Endodermal cell (in vitro differentiated cells): ENCODE data around the gene GPC6. TPM values are rescaled to one million over a fixed set of nuclear protein-coding genes. Genes with fewer than 3 reads are reported as not detected.
A peak's percentile ranks its signal among the peaks of the same experiment; 100 is the strongest.

ENCODE experiments used
- DNase-seq: peaks from one replicate; pipeline ENCODE4 v3.0.0-alpha.2; 2017
- H3K27ac ChIP-seq: 2 replicates; pipeline ENCODE4 v1.5.1; 2013; ENCODE audit warnings: mild to moderate bottlenecking, low read depth, low read length, moderate library complexity
- H3K27me3 ChIP-seq: 2 replicates; pipeline ENCODE4 v1.6.1; 2013; ENCODE audit warnings: mild to moderate bottlenecking, low read length, moderate library complexity; ENCODE audit not compliant: insufficient read depth, control insufficient read depth, poor library complexity, severe bottlenecking
- H3K36me3 ChIP-seq: 2 replicates; pipeline ENCODE4 v1.7.0; 2013; ENCODE audit warnings: mild to moderate bottlenecking, low read length, moderate library complexity; ENCODE audit not compliant: control insufficient read depth, insufficient read depth
- H3K4me1 ChIP-seq: one replicate; pipeline ENCODE4 v1.7.0; 2013; ENCODE audit warnings: low read length; ENCODE audit not compliant: control insufficient read depth, insufficient read depth
- H3K4me3 ChIP-seq: 2 replicates; pipeline ENCODE4 v1.5.1; 2013; ENCODE audit warnings: mild to moderate bottlenecking, low read length, moderate library complexity
- H3K9ac ChIP-seq: 2 replicates; pipeline ENCODE4 v1.6.1; 2013; ENCODE audit warnings: mild to moderate bottlenecking, low read length, moderate library complexity; ENCODE audit not compliant: poor library complexity, severe bottlenecking; ENCODE audit errors: extremely low read depth
- H3K9me3 ChIP-seq: 2 replicates; pipeline ENCODE4 v1.6.1; 2013; ENCODE audit warnings: mild to moderate bottlenecking, low read length, moderate library complexity; ENCODE audit not compliant: control insufficient read depth
- H3K27ac Mint-ChIP-seq: 2 replicates; pipeline ENCODE4 v1.8.0; 2020; ENCODE audit warnings: mixed read lengths
- H3K27me3 Mint-ChIP-seq: 2 replicates; pipeline ENCODE4 v1.8.0; 2021; ENCODE audit warnings: mild to moderate bottlenecking, mixed read lengths; ENCODE audit not compliant: insufficient read depth
- H3K36me3 Mint-ChIP-seq: 2 replicates; pipeline ENCODE4 v1.8.0; 2020; ENCODE audit warnings: low read depth, mixed read lengths
- H3K4me1 Mint-ChIP-seq: 2 replicates; pipeline ENCODE4 v1.8.0; 2020; ENCODE audit warnings: mixed read lengths
- H3K4me3 Mint-ChIP-seq: 2 replicates; pipeline ENCODE4 v1.8.0; 2020; ENCODE audit warnings: mild to moderate bottlenecking, moderate library complexity, mixed read lengths
- H3K9me3 Mint-ChIP-seq: 2 replicates; pipeline ENCODE4 v1.8.0; 2020; ENCODE audit warnings: mild to moderate bottlenecking, mixed read lengths
- WGBS, 2 experiments: methylation state at CpG; one replicate each; pipeline versions ENCODE4 v1.1.5 to v1.1.7; 2013; ENCODE audit warnings: missing lambda C conversion rate in 2 of 2, mixed read lengths in 1 of 2; ENCODE audit not compliant: insufficient coverage in 1 of 2, insufficient read length in 1 of 2; 5-methylcytosine and 5-hydroxymethylcytosine counted together
- total RNA-seq, 2 donors: library from RNA; stranded (reverse); fragmentation: NEBNext Ultra II Directional in 1 of 2; extraction: Animal tissue kit (Norgen Biotek cat#: 25700) in 1 of 2; gene quantifications; 2 replicates in 1 of 2; 3 replicates in 1 of 2; pipeline ENCODE4 v1.2.1, GENCODE V29; 2021
- TF ChIP-seq, protein P1 (sequence below): fragments of 200-600 bp; sonication (generic); conservative IDR thresholded peaks from 2 replicates; pipeline ENCODE4 v1.5.0; 2021; ENCODE audit warnings: antibody characterized with exemption, mild to moderate bottlenecking

GPC6 gene
- total RNA-seq, 2 donors from 2014 or later: 69.6 to 80.4 TPM

DNA sequence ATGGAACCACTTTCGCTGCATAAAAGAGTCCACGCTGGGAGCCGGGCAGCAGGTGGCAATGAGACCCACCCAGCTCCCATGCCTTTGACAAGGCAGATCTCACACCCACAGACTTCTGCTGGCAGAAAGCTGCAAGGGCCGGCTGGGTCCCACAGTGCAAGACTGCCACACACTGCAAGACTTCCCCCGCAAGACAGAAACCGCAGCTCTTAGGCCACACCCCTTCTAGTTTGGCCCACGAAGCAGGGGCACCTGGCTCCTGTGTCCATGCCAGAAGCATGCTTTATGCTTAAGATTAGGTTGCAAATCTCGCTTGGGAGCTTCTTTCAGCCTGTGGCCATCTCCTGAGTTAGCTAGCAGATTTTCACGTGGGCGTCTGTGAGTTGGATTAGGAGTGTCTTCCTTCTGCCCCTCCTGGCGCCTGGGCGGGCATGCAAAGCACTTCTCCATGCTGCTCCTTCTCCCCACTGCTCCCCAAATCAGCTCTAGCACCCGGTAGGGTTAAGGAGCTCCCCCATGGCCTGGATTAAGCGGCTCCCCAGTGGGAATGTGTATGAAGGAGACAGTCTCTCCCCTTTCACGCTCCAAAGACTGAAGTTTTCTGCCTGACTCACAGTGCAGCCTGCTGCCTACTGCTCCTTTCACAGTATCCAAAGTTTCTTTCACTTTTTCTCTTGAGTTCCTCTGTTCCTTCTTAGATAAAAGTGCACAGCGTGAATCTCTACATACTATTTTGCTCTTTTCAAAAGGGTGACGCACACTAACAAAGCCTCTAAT lies 17.7 kb downstream of the GPC6 start:
- Histone ChIP-seq H3K9me3 (peaks cover 8% of the 10 kb centered on the region), H3K9ac (no peak overlapping the region), H3K4me1 (peaks cover 21% of the 10 kb centered on the region), H3K27ac (no peak overlapping the region), H3K36me3 (peaks cover 54% of the 10 kb centered on the region), H3K4me3 (no peak overlapping the region), H3K27me3 (no peaks in the 10 kb centered on the region)
- Mint-ChIP-seq H3K4me3 (no peak overlapping the region), H3K27ac (peak overlapping the region; percentile 15), H3K4me1 (peaks cover 40% of the 10 kb centered on the region), H3K9me3 (peaks cover 3% of the 10 kb centered on the region), H3K36me3 (peaks cover 20% of the 10 kb centered on the region), H3K27me3 (no peaks in the 10 kb centered on the region)
- WGBS, 2 experiments: 65 to 72% methylated on average over 10 to 17 of the region's 17 CpGs
- peak; percentile 70 for DNase-seq
- TF ChIP-seq, protein P1, sequence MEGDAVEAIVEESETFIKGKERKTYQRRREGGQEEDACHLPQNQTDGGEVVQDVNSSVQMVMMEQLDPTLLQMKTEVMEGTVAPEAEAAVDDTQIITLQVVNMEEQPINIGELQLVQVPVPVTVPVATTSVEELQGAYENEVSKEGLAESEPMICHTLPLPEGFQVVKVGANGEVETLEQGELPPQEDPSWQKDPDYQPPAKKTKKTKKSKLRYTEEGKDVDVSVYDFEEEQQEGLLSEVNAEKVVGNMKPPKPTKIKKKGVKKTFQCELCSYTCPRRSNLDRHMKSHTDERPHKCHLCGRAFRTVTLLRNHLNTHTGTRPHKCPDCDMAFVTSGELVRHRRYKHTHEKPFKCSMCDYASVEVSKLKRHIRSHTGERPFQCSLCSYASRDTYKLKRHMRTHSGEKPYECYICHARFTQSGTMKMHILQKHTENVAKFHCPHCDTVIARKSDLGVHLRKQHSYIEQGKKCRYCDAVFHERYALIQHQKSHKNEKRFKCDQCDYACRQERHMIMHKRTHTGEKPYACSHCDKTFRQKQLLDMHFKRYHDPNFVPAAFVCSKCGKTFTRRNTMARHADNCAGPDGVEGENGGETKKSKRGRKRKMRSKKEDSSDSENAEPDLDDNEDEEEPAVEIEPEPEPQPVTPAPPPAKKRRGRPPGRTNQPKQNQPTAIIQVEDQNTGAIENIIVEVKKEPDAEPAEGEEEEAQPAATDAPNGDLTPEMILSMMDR: no peak

GRCh38 chr13:93244918-93245280 lies 18.3 kb downstream of the GPC6 start:
- peak overlapping the region; percentile 15 for H3K27ac Mint-ChIP-seq
- peaks cover 18% of the 10 kb centered on the region for H3K36me3 Mint-ChIP-seq
- H3K27me3 ChIP-seq: no peaks in the 10 kb centered on the region
- WGBS, 2 experiments: 86 to 100% methylated on average over 1 of the region's 1 CpG
- peaks cover 40% of the 10 kb centered on the region for H3K4me1 Mint-ChIP-seq
- H3K9ac ChIP-seq: no peak overlapping the region
- TF ChIP-seq, protein P1: no peak
- H3K9me3 Mint-ChIP-seq: no peaks in the 10 kb centered on the region
- H3K9me3 ChIP-seq: peaks cover 2% of the 10 kb centered on the region
- no peak for DNase-seq
- H3K27ac ChIP-seq: no peak overlapping the region
- H3K4me3 Mint-ChIP-seq: no peak overlapping the region
- H3K27me3 Mint-ChIP-seq: no peaks in the 10 kb centered on the region
- no peak overlapping the region for H3K4me3 ChIP-seq
- H3K4me1 ChIP-seq: peaks cover 21% of the 10 kb centered on the region
- peaks cover 53% of the 10 kb centered on the region for H3K36me3 ChIP-seq

- Histone ChIP-seq H3K27me3 (no peaks in the 10 kb centered on the region), H3K27ac (no peak overlapping the region), H3K36me3 (peaks cover 50% of the 10 kb centered on the region), H3K9me3 (no peaks in the 10 kb centered on the region), H3K4me1 (peaks cover 21% of the 10 kb centered on the region), H3K9ac (no peak overlapping the region), H3K4me3 (no peak overlapping the region)
- 100% methylated on average over 1 of the region's 1 CpG for WGBS, 2 experiments
- Mint-ChIP-seq H3K27me3 (no peaks in the 10 kb centered on the region), H3K9me3 (no peaks in the 10 kb centered on the region), H3K4me1 (peaks cover 37% of the 10 kb centered on the region), H3K36me3 (peaks cover 12% of the 10 kb centered on the region), H3K4me3 (no peak overlapping the region), H3K27ac (no peak overlapping the region)
- DNase-seq: no peak
- TF ChIP-seq, protein P1: no peak
Measured at GRCh38 chr13:93246069-93246468, 19.5 kb downstream of the GPC6 start.
